ENCODE data around the gene VPS16. TPM values are rescaled to one million over a fixed set of nuclear protein-coding genes. Genes with fewer than 3 reads are reported as not detected.

Gene VPS16
- total and polyA plus RNA-seq, 4 donors, result 14.5 to 24.3 (median 16.1) TPM

DNA sequence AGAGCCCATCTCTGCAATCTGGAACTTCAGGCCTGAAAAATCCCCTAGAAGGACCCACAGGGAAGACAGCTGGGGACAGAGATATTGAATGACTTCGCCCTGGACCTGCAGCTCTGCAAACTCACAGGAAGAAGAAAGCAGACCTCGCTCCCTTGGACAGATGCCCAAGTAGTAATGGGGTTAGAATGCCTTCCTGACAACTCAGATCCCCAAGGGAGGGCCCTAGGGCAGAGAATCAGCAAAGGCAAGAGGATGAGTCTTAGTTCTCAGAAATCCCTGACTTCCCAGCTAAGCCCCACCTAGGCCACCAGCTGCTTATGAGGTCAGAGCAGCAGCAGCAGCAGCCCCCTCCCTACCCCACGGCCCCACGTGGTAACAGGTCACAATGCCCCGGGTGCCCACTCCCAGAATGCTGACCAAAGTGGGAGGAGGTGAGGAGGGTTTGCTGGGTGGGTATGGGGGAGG, 25.9 kb upstream of the VPS16 start, which contains the start of gene C20orf141:
C20orf141 (plus strand) TSS at position 401 of the 465 bp plus-strand sequence. CDS start 198 bp downstream, outside the sequence.
- WGBS, result 54% methylated on average over 5 of the region's 5 CpGs
- H3K9me3 ChIP-seq (ENCODE audit: control insufficient read depth in 4 of 4, low read length in 3 of 4), result peaks cover 0 to 1% (median 0%) of the 10 kb centered on the region in 4 donors
- no peaks in the 10 kb centered on the region for H3K4me1 ChIP-seq (ENCODE audit: control insufficient read depth in 4 of 4, insufficient read depth in 4 of 4, low read length in 3 of 4)
- no peak within 1 kb of the TSS for H3K4me3 ChIP-seq (ENCODE audit: low read depth in 1 of 3, low read length in 3 of 3)
- no peak within 1 kb of the TSS for H3K9ac ChIP-seq (ENCODE audit: low read depth in 1 of 2, low read length in 2 of 2)
- no peak for DNase-seq (ENCODE audit: low spot score)
- TF ChIP-seq, protein P1, sequence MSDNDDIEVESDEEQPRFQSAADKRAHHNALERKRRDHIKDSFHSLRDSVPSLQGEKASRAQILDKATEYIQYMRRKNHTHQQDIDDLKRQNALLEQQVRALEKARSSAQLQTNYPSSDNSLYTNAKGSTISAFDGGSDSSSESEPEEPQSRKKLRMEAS (IDR thresholded peaks at IDR 0.05), result no peak
- no peak for TF ChIP-seq HNF4G (IDR thresholded peaks at IDR 0.05)
- no peak for TF ChIP-seq HNF4A (conservative IDR thresholded peaks at IDR 0.05)
- no peak for TF ChIP-seq EGR1 (IDR thresholded peaks at IDR 0.05; ENCODE audit: low read depth in 2 of 2)
- no peak for TF ChIP-seq FOXA2 (IDR thresholded peaks at IDR 0.05)
- no peak for TF ChIP-seq FOXA1 (IDR thresholded peaks at IDR 0.05)
- no peak for TF ChIP-seq YY1 (IDR thresholded peaks at IDR 0.05)
- TF ChIP-seq, protein P2, sequence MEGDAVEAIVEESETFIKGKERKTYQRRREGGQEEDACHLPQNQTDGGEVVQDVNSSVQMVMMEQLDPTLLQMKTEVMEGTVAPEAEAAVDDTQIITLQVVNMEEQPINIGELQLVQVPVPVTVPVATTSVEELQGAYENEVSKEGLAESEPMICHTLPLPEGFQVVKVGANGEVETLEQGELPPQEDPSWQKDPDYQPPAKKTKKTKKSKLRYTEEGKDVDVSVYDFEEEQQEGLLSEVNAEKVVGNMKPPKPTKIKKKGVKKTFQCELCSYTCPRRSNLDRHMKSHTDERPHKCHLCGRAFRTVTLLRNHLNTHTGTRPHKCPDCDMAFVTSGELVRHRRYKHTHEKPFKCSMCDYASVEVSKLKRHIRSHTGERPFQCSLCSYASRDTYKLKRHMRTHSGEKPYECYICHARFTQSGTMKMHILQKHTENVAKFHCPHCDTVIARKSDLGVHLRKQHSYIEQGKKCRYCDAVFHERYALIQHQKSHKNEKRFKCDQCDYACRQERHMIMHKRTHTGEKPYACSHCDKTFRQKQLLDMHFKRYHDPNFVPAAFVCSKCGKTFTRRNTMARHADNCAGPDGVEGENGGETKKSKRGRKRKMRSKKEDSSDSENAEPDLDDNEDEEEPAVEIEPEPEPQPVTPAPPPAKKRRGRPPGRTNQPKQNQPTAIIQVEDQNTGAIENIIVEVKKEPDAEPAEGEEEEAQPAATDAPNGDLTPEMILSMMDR (IDR thresholded peaks at IDR 0.05; ENCODE audit: low read depth, low read length, missing input control), result no peak
- TF ChIP-seq GABPA (IDR thresholded peaks at IDR 0.05 in 1 of 2, conservative IDR thresholded peaks at IDR 0.05 in 1 of 2), result no peak
- no peak for TF ChIP-seq TAF1 (conservative IDR thresholded peaks at IDR 0.05)
- no peak for TF ChIP-seq ATF3 (IDR thresholded peaks at IDR 0.05)
- no peak for TF ChIP-seq RXRA (IDR thresholded peaks at IDR 0.05)
- no peak for TF ChIP-seq SP1 (IDR thresholded peaks at IDR 0.05)
- no peak for TF ChIP-seq JUND (IDR thresholded peaks at IDR 0.05)
- no peaks in the 10 kb centered on the region for H3K27me3 ChIP-seq (ENCODE audit: control insufficient read depth in 4 of 4, insufficient read depth in 4 of 4, low read length in 3 of 4)
- no peak within 1 kb of the TSS for H3K27ac ChIP-seq (ENCODE audit: low read depth in 1 of 2, low read length in 2 of 2)
- H3K36me3 ChIP-seq (ENCODE audit: control insufficient read depth in 4 of 4, insufficient read depth in 3 of 4, low read depth in 1 of 4, low read length in 3 of 4), result no peaks in the 10 kb centered on the region

GRCh38 chr20:2815242-2815900, 25.2 kb upstream of the VPS16 start:
- Histone ChIP-seq H3K4me1 (ENCODE audit: control insufficient read depth in 4 of 4, insufficient read depth in 4 of 4, low read length in 3 of 4) (peaks cover 0 to under 1% (median 0%) of the 10 kb centered on the region in 4 donors), H3K27me3 (ENCODE audit: control insufficient read depth in 4 of 4, insufficient read depth in 4 of 4, low read length in 3 of 4) (no peaks in the 10 kb centered on the region), H3K36me3 (ENCODE audit: control insufficient read depth in 4 of 4, insufficient read depth in 3 of 4, low read depth in 1 of 4, low read length in 3 of 4) (no peaks in the 10 kb centered on the region), H3K4me3 (ENCODE audit: low read depth in 1 of 3, low read length in 3 of 3) (no peak overlapping the region), H3K27ac (ENCODE audit: low read depth in 1 of 2, low read length in 2 of 2) (no peak overlapping the region), H3K9me3 (ENCODE audit: control insufficient read depth in 4 of 4, low read length in 3 of 4) (peaks cover 0 to 1% (median 0%) of the 10 kb centered on the region in 4 donors), H3K9ac (ENCODE audit: low read depth in 1 of 2, low read length in 2 of 2) (no peak overlapping the region)
- TF ChIP-seq HNF4G (IDR thresholded peaks at IDR 0.05) (no peak), GABPA (IDR thresholded peaks at IDR 0.05 in 1 of 2, conservative IDR thresholded peaks at IDR 0.05 in 1 of 2) (no peak), JUND (IDR thresholded peaks at IDR 0.05) (no peak), ZBTB33 (IDR thresholded peaks at IDR 0.05) (no peak), HNF4A (conservative IDR thresholded peaks at IDR 0.05) (no peak), ATF3 (IDR thresholded peaks at IDR 0.05) (no peak), NR2F2 (IDR thresholded peaks at IDR 0.05) (no peak), RXRA (IDR thresholded peaks at IDR 0.05) (no peak), SP1 (IDR thresholded peaks at IDR 0.05) (no peak), TAF1 (conservative IDR thresholded peaks at IDR 0.05) (no peak), EGR1 (IDR thresholded peaks at IDR 0.05; ENCODE audit: low read depth in 2 of 2) (no peak), REST (IDR thresholded peaks at IDR 0.05) (no peak), FOXA1 (IDR thresholded peaks at IDR 0.05) (no peak), FOXA2 (IDR thresholded peaks at IDR 0.05) (no peak), RAD21 (IDR thresholded peaks at IDR 0.05) (no peak), YY1 (IDR thresholded peaks at IDR 0.05) (no peak)
- TF ChIP-seq, protein P2 (IDR thresholded peaks at IDR 0.05; ENCODE audit: low read depth, low read length, missing input control), result no peak
- TF ChIP-seq, protein P1 (IDR thresholded peaks at IDR 0.05), result no peak
- WGBS, result 87% methylated on average over 8 of the region's 8 CpGs
- DNase-seq (ENCODE audit: low spot score), result no peak
